ENCODE measurements around the gene RGP1. TPM values are rescaled to one million over a fixed set of nuclear protein-coding genes. Genes with fewer than 3 reads are reported as not detected.

The RGP1 gene
- total and polyA plus RNA-seq, 9 of the 15 experiments (the other 6 are each of a cell fraction or from before 2014, with no cell fraction given): 0.42 to 13.8 (median 6.7) TPM

DNA sequence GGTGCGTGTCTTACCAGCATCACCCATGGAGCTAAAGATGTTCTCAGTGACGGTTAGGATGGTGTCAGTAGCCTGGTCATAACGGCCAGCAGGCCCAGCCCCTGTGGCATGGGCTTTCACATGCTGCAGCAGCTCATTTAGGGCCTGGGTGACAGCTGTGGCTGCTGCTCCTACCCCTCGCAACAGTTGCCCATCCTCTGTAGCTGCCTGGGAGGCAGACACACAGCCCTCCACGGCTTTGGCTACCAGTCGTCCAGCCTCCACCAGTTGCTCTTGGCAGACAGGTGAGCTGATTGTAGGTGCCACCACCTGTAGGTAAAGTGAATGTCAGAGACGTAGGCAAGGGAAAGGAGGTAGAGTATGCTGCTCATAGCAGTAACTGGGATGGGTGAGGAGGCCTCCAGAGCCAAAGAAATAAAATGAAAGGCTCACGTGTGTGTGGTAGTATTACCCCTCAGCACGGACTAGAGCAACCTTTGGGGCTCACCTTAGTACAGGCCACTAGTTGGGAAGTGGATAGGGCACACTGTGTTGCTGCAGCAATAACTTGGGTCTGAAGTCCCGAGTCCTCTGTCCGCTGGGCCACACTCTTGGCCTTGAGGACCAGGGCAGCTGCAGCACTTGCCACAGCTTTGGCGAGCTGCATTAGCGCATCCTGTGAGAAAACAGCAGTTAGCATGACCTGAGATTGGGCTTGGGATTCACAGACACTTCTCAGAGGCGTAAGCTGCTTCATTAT, 31.8 kb upstream of the RGP1 start:
- DNase-seq (ENCODE audit: extremely low read depth in 1 of 4, low spot score in 3 of 4): no peak
- TF ChIP-seq RBFOX2 (IDR thresholded peaks at IDR 0.05; ENCODE audit: low read depth, low read length) (0 out of 2 replicates have a peak, but pooled peaks have one; percentile 26), ZNF75A (CRISPR knock-in tag; IDR thresholded peaks at IDR 0.05) (no peak), POLR3A (IDR thresholded peaks at IDR 0.05; ENCODE audit: borderline replicate concordance, extremely low read depth, insufficient read depth, insufficient read length) (no peak), GATAD2B (IDR thresholded peaks at IDR 0.05; ENCODE audit: borderline replicate concordance) (no peak), ZNF764 (CRISPR knock-in tag; IDR thresholded peaks at IDR 0.05; ENCODE audit: low read depth) (no peak)
- BruUV-seq (replicated peaks): no TSS peak
- intact Hi-C loops (cut with micrococcal nuclease) (no loop called here), in situ Hi-C loops (cut with MboI) (no loop called here)
- CTCF ChIA-PET (ENCODE audit: low intra/inter-chr PET ratio): no interaction called here
- no peak for ATAC-seq
- Histone ChIP-seq H2AFZ (ENCODE audit: low read depth, low read length) (no peak overlapping the region), H3K27me3 (ENCODE audit: control insufficient read depth in 2 of 2, insufficient read depth in 2 of 2, low read length in 2 of 2) (no peaks in the 10 kb centered on the region), H3K4me3 (no peak overlapping the region), H3K9ac (ENCODE audit: insufficient read depth in 1 of 2, low read depth in 2 of 2, low read length in 2 of 2) (no peak overlapping the region), H4K20me1 (replicated peaks; ENCODE audit: control insufficient read depth, insufficient read depth, low read length) (no peaks in the 10 kb centered on the region), H3K36me3 (ENCODE audit: control insufficient read depth, insufficient read depth, low read length) (peaks cover 98% of the 10 kb centered on the region), H3K4me1 (replicated peaks in 1 of 2; ENCODE audit: control insufficient read depth in 2 of 2, insufficient read depth in 2 of 2, low read length in 2 of 2) (no peaks in the 10 kb centered on the region), H3K9me3 (replicated peaks; ENCODE audit: control insufficient read depth, insufficient read depth, low read depth, low read length) (no peaks in the 10 kb centered on the region), H3K79me2 (ENCODE audit: control insufficient read depth, insufficient read depth, low read length) (no peaks in the 10 kb centered on the region), H3K27ac (ENCODE audit: extremely low read depth, low read depth, low read length) (no peak overlapping the region), H3K4me2 (ENCODE audit: insufficient read depth, low read length) (no peak overlapping the region), H3K9me1 (ENCODE audit: control insufficient read depth, insufficient read depth, low read length) (no peaks in the 10 kb centered on the region)
- POLR2A ChIA-PET: interaction anchor here (0.6 to 2.8 kb wide), 9 partner anchors 10 to 119 kb away, joined by 3 to 18 read pairs (median 3); partner anchors contain the start of gene TLN1
- WGBS (ENCODE audit: insufficient coverage, low coverage, missing lambda C conversion rate): 86% methylated on average over 9 of the region's 14 CpGs
- FAIRE-seq: no peak
